CMK (cell line): Measurements from ENCODE around the gene CACNG5.

Experiments
- DNase-seq: peaks from one replicate; pipeline ENCODE4 v3.0.0-alpha.2; 2010; ENCODE audit warnings: low read depth

The CACNG5 gene

GRCh38 chr17:66826856-66827255, 8.1 kb upstream of the CACNG5 start:
- DNase-seq, result no peak

GRCh38 chr17:66829386-66829864, 5.5 kb upstream of the CACNG5 start:
- no peak for DNase-seq

DNA sequence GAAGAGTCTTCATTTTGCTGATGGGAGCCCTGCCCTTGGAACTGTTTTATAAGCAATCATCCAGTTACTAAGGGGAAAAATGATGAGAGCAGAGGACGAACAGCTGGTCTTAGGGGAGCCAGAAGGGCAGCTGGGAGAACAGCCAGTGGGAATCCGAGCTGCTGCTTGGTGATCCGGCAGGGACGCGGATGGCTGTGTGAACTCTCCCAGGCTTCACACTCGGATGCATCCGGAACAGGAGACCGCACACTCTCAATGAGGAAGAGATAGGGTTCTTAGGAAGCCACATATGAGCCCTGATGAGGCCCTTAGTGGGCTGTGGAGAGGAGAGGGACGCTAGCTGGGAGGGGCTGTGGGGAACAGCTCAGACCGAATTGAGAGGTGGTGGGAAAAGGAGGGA, 5.0 kb upstream of the CACNG5 start:
- DNase-seq, result peak; percentile 57

- no peak for DNase-seq
Measured at GRCh38 chr17:66830451-66830850, 4.5 kb upstream of the CACNG5 start.

DNA sequence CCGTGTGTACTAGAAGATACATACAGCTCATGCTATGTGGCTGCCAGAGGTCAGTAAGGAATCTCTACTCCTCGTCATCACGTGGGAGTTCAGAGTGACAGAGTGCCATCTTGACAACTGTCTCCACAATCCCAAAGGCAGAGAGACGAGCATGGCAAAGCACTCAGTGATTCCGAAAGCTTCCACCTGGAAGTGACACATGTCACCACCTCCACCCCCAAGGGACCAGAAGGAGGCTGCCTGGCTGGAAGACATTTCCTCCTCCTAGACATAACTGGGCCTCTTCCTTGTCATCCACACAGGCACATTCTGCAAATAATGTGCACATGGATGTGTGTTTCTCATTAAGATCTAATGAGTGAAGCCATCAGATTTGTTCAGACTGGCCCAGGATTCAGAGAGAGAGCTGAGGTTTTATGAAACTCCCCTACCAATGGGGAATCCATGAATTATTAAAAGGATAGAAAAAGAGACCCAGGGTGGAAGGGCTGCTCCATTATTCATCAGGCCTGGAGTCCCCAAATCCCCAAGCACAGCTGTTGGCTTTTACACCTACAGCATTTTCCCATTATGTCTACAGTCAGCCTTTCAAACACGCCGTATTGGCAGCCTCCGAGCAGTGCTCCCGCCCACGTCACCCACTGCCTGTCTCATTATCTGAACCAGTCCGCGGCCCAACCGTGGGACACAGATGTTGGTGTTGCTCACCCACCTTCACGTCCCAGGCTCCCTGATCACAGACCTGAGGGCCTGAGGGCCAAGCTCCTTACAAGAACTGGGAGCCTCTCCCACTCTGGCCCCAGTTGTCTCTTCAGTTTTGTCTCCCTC, 3.3 kb upstream of the CACNG5 start:
- no peak for DNase-seq

DNA sequence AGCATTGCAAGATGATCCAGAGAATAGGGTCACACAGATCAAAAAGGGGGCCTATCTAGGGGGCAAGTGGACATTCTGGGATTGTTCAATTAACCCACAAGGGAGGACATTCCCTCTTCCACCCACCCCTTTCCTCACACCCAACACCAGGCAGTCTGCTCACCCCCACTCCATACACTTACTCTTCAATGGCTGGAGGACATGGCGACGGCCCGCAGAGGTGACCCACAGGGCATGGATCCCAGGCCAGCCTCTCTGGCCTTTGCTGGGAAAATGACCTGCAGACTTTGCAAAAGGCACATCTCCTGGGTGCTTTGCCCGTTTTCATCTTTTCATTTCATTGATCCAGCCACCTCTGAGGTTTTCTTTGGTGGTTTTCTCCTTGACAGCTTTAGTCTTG, 1.7 kb upstream of the CACNG5 start:
- DNase-seq, result no peak

GRCh38 chr17:66834426-66834918, 445 bp upstream of the CACNG5 start:
- DNase-seq, result no peak

DNA sequence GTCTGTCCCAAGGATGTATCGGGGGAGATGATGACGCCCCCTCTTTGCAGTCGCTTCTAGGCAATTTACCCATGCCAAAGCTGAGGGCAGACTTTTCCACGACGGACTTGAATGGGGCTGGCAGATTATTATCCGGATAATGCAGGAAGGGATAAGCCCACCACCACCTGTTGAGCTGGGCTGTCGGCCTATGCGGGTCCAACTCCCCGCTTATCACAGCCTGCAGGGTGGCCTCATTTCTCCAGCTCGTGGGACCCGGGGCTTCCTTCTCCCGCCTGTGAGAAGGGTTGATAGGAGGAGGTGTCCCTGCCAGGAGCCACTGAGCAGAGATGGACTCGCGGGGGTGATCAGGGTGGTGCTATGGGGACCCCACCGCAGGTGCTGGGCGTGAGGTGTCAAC, 559 bp downstream of the CACNG5 start:
- no peak for DNase-seq

DNA sequence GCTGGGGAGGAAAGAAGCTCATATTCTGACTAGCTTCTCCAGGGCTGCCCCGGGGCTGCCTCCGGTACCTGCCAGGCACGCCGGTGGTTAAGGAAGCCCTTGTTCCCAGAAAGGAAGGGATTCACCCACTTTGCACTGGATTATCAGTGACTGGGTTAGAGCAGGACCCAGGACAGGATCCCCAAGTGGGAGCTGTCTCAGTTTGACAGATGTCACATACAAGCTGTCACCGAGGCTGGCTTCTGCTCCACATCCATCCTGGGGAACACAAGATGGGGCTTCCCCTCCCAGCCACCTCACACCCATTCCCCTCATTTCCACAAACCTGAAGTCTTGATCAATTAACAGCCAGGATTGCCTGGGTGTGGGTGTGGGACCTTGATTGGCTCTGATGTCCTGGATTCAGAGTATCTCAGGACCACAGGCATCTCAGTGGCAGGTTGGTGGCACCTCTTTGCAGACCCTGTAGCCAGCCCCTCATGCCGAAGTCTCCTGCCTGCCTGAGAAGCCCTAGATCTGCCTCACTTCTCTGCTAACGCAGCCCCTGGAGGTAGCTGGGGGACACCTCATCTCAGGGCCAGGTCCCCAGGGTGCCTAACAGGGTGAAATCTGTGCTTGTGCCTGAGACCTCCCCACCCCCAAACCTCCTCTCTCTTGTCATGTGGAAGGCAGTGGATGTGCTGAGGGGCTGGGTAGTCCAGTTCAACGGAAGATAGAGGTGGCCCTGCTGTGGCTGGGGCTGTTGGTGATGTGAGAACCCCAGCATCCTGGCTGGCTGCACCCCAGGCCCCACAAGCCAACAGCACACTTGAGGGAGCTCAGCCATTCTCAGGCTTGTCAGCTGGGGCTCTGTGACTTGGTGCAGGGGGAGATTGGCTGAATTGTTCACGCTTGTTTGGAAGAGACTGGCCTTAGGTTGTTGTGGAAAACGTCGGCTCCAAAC, 1.4 kb downstream of the CACNG5 start:
- no peak for DNase-seq

DNA sequence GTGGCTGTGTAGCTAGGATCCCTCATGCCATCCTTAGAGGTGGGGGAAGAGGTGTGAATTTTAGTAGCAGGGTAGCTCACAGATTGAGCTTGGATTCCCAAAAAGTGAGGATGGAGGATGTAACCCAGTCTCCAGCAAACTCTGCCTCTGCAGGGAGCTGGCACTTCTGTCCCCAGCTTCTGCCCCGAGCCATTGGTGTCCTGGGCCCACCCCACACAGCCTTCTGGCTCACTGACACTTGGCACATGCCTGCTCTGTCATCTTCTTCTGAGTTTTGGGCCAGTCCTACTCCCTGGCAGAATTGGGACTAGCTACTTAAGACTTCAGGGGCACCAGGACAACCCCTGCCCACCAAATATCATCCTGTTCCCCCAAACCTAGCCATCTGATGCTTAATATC, 2.3 kb downstream of the CACNG5 start:
- no peak for DNase-seq

DNA sequence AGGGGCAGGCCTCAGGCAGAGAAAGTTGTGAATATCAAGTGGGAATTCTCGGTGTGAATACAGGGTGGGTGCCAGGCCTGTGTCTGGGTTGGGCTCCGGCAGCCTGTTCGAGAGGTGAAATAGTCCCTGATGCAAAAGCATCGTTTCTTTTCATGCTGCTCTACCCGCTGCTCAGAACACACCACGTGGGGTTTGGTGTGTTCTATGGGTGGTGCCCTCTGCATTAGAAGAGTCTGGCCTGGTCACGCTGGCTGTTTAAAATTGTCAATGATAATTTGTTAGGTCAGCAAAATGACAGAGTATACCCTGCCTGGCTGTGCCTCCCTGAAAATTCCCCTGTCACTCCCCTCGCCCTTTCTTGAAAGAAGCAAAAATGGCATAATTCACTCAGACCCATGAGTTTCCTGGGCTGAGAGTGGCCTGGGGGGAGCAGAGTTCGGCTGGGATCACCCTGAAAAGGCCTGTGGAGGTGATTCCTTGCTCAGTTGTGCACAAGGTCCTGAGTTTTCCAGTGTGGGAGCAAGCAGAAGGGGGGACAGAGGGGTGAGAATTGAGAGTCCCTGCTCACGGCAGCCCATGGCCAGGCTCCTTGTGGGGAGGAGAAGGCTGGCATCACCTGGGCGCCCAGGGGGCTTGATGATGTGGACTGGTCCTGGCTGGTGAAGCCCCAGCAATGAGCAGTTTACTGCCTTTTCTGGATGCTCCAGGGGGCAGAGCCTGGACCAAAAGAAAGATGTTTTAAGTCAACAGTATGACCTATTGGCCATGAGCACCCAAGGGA, 3.2 kb downstream of the CACNG5 start:
- DNase-seq, result no peak

- DNase-seq, result no peak
Measured at GRCh38 chr17:66839616-66840015, 4.7 kb downstream of the CACNG5 start.

DNA sequence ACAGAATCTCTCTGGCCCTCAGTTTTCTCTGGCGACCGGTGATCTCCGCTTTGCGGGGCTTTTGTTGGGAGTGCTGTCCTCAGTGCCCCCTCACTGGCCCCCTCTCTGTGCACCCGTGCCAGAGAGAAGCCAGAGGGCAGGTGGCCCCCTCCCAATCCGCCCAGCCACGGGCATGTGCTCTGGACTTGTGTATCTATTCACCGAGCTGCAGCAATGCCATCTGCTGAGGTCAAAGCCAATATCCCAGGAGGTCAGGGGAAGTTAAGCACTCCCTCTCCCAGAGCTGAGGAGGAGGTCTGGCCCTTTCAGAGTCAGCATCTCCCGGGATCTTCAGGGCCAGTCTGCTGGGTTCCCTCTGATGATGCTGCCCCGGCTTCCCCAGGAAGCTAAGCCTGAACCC, 5.1 kb downstream of the CACNG5 start:
- DNase-seq, result no peak

GRCh38 chr17:66841328-66841727, 6.4 kb downstream of the CACNG5 start:
- DNase-seq, result no peak

DNA sequence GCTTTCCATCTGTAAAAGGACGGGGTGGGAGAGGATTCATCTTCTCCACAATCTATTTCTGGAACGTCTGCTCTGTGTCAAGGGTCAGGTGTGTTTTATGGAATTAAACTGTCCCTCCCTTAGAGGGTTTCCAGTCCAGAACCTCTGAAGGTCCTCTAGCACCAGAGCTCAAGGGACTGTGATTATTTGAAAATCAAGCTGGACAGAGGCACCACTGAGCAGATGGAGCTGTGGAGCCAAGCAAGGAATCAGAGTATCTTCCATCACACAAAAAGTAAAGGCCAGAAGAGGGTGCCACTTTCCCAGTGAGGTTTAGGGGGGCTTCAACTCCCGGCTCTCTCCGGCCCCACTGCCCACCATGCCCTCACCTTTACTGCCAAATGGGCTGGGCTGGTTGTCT, 6.8 kb downstream of the CACNG5 start:
- DNase-seq, result no peak

- DNase-seq, result no peak
Measured at GRCh38 chr17:66842505-66842904, 7.6 kb downstream of the CACNG5 start.

GRCh38 chr17:66842959-66843358, 8.0 kb downstream of the CACNG5 start:
- DNase-seq, result no peak

DNA sequence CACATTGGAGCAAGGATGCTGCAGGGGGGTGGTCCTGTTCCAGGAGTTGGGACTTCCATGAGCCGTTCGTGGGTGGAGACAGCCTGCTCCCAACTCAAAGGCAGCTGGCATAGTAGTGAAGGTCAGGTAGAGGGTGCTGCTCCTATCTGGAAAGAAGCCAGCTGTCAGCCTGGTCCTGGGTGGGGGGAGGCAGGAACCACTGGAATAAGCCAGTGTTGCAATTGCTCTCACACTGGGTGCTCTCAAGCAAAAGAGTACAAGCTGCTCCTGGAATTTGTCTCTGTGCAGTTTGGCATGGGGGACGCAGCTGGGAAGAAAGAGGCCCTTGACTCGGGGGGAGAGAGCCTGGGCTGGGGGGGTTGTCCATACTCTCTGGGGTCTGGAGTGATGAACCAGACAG, 8.7 kb downstream of the CACNG5 start:
- no peak for DNase-seq

DNA sequence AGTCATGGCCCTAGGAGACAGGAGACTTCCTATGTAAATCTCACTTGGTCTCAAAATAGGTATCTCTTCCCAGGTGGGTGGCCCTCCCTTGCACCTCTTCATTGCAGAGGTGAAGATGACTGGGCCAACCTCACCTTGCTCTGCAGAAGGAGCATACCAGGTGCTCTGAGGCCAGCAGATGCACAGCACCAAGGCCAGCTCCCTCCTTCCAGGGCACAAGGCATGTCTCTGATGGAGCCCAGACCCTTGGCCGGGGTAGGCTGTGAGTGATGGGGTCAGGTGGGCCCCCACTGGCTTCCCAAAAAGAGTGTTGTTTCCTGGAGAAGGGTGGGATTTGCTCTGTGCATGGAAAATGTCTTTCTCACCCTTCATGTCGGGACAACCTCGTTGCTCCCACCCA, 12.8 kb downstream of the CACNG5 start:
- DNase-seq, result no peak

DNA sequence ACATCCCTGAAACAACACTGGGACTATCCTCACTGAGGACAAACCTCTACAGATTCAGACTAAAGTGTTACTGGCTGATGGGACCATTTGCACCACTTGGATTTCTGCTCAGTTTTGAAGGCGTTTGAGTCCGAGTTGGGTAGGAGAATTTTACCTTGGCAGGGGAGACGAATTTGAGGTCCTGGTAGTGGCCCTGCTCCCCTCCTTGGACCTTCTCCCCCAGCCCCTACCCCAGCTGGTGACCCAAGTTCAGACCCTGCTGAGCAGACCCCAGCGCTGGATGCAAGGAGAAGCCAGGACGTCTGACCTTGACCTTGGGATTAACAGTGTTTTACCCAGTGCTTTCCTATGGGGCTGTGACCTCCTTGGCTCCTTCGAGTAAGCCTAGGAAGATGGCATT, 13.6 kb downstream of the CACNG5 start:
- no peak for DNase-seq

GRCh38 chr17:66849032-66849655, 14.2 kb downstream of the CACNG5 start:
- DNase-seq, result no peak
